ENCODE measurements around the gene TRIM29.

GRCh38 chr11:120142441-120143100, 4.7 kb upstream of the TRIM29 start:
- TF ChIP-seq POLR2A (IDR thresholded peaks at IDR 0.05), result no peak
- TF ChIP-seq CTCF (IDR thresholded peaks at IDR 0.05), result no peak
